Measurements from ENCODE around the gene PRR22. TPM values are rescaled to one million over a fixed set of nuclear protein-coding genes. Genes with fewer than 3 reads are reported as not detected.

The PRR22 gene
- total and polyA plus RNA-seq, 9 of the 15 experiments (the other 6 are each of a cell fraction or from before 2014, with no cell fraction given): 0.03 to 12.0 (median 2.0) TPM; not detected in 1

GRCh38 chr19:5790559-5791520, 6.3 kb upstream of the PRR22 start, which contains the start of gene DUS3L (continued):
- TF ChIP-seq ZNF592 (IDR thresholded peaks at IDR 0.05): peak; percentile 86
- TF ChIP-seq ZFX (CRISPR knock-in tag; IDR thresholded peaks at IDR 0.05): peak; percentile 94
- TF ChIP-seq KAT2B (IDR thresholded peaks at IDR 0.05; ENCODE audit: low read depth, low read length): no peak
- peak; percentile 72 for TF ChIP-seq GTF2A2 (tag; IDR thresholded peaks at IDR 0.05)
- no peak for TF ChIP-seq ZNF778 (CRISPR knock-in tag; IDR thresholded peaks at IDR 0.05)
- TF ChIP-seq ZBTB11 (CRISPR knock-in tag; IDR thresholded peaks at IDR 0.05): peak in 2 of 3 experiments; percentile 72 to 89; a peak in 4 of 6 replicates
- TF ChIP-seq ZKSCAN1 (IDR thresholded peaks at IDR 0.05; ENCODE audit: low read depth, low read length): peak; percentile 30
- no peak for TF ChIP-seq NCOA4 (IDR thresholded peaks at IDR 0.05; ENCODE audit: partially characterized antibody)
- TF ChIP-seq ZNF280A (IDR thresholded peaks at IDR 0.05; ENCODE audit: low read depth, partially characterized antibody): no peak
- TF ChIP-seq SAFB2 (IDR thresholded peaks at IDR 0.05; ENCODE audit: borderline replicate concordance, low read depth, low read length, severe bottlenecking): no peak
- TF ChIP-seq ZC3H4 (CRISPR knock-in tag; IDR thresholded peaks at IDR 0.05; ENCODE audit: borderline replicate concordance): no peak; the same call in 1 of the 2 replicates
- TF ChIP-seq ZKSCAN3 (CRISPR knock-in tag; IDR thresholded peaks at IDR 0.05): no peak
- TF ChIP-seq MLX (CRISPR knock-in tag; conservative IDR thresholded peaks at IDR 0.05): peak in 1 of 2 experiments; percentile 90; a peak in 2 of 4 replicates
- no peak for TF ChIP-seq POLR3A (IDR thresholded peaks at IDR 0.05; ENCODE audit: borderline replicate concordance, extremely low read depth, insufficient read depth, insufficient read length)

Measured in K562 (cell line).